Measurements from ENCODE around the gene SLC9A1. TPM values are rescaled to one million over a fixed set of nuclear protein-coding genes. Genes with fewer than 3 reads are reported as not detected.

Gene SLC9A1
- total RNA-seq, 1 experiment from 2014 or later, result 22.5 TPM

GRCh38 chr1:27203946-27204345 is 49.0 kb upstream of the SLC9A1 start (continued):
- TF ChIP-seq E2F1 (CRISPR knock-in tag; IDR thresholded peaks at IDR 0.05) (no peak), CREM (CRISPR knock-in tag; IDR thresholded peaks at IDR 0.05) (no peak), MYBL2 (CRISPR knock-in tag; IDR thresholded peaks at IDR 0.05) (no peak), NR3C1 (CRISPR knock-in tag; conservative IDR thresholded peaks at IDR 0.05; ENCODE audit: low read depth) (no peak), FOXJ3 (CRISPR knock-in tag; IDR thresholded peaks at IDR 0.05; ENCODE audit: borderline replicate concordance) (no peak), GRHL2 (CRISPR knock-in tag; IDR thresholded peaks at IDR 0.05; ENCODE audit: insufficient replicate concordance, severe bottlenecking) (no peak), ERG (CRISPR knock-in tag; IDR thresholded peaks at IDR 0.05) (no peak), ATF1 (CRISPR knock-in tag; IDR thresholded peaks at IDR 0.05) (no peak), GTF2I (CRISPR knock-in tag; conservative IDR thresholded peaks at IDR 0.05) (no peak), IRF1 (CRISPR knock-in tag; IDR thresholded peaks at IDR 0.05) (no peak), ATF6 (CRISPR knock-in tag; IDR thresholded peaks at IDR 0.05) (no peak), TP53 (CRISPR knock-in tag; IDR thresholded peaks at IDR 0.05) (no peak), MLX (CRISPR knock-in tag; IDR thresholded peaks at IDR 0.05) (no peak)

GRCh38 chr1:27201295-27201694 is 46.4 kb upstream of the SLC9A1 start:
- H3K4me1 Mint-ChIP-seq, result no peaks in the 10 kb centered on the region
- no peak for DNase-seq (ENCODE audit: low spot score)
- peaks cover 8% of the 10 kb centered on the region for H3K27me3 Mint-ChIP-seq (ENCODE audit: low read depth)
- H3K4me3 Mint-ChIP-seq, result no peak overlapping the region
- H3K27ac Mint-ChIP-seq, result no peak overlapping the region
- H3K36me3 Mint-ChIP-seq, result no peaks in the 10 kb centered on the region
- POLR2A ChIA-PET, result interaction anchor here (0.7 kb wide), 1 partner anchor 42 kb away, joined by 8 read pairs; no protein-coding TSS in a partner anchor
- no peak for ATAC-seq
- CTCF ChIA-PET, result interaction anchor here (0.6 to 1.1 kb wide), 3 partner anchors 10 to 99 kb away, joined by 3 to 4 read pairs (median 3); no protein-coding TSS in a partner anchor
- no peaks in the 10 kb centered on the region for H3K9me3 Mint-ChIP-seq
- TF ChIP-seq GTF2I (CRISPR knock-in tag; conservative IDR thresholded peaks at IDR 0.05), result no peak
- TF ChIP-seq TEAD4 (CRISPR knock-in tag; IDR thresholded peaks at IDR 0.05), result no peak
- TF ChIP-seq SOX15 (CRISPR knock-in tag; IDR thresholded peaks at IDR 0.05), result no peak
- no peak for TF ChIP-seq USF1 (CRISPR knock-in tag; IDR thresholded peaks at IDR 0.05)

GRCh38 chr1:27193194-27193593 is 38.3 kb upstream of the SLC9A1 start:
- no peak for ATAC-seq
- no peaks in the 10 kb centered on the region for H3K36me3 Mint-ChIP-seq
- no peak for DNase-seq (ENCODE audit: low spot score)
- H3K4me3 Mint-ChIP-seq, result no peak overlapping the region
- ChIA-PET CTCF (interaction anchor here (0.9 kb wide), 1 partner anchor 39 kb away, joined by 3 read pairs; the partner anchor contains the start of gene SLC9A1), POLR2A (no interaction called here)
- no peak overlapping the region for H3K27ac Mint-ChIP-seq
- no peaks in the 10 kb centered on the region for H3K4me1 Mint-ChIP-seq
- H3K9me3 Mint-ChIP-seq, result no peaks in the 10 kb centered on the region
- H3K27me3 Mint-ChIP-seq (ENCODE audit: low read depth), result peaks cover 2% of the 10 kb centered on the region; the same call in 1 of the 2 replicates
- TF ChIP-seq CDX4 (CRISPR knock-in tag; IDR thresholded peaks at IDR 0.05; ENCODE audit: borderline replicate concordance) (no peak), NFE2L1 (CRISPR knock-in tag; IDR thresholded peaks at IDR 0.05) (no peak), MLX (CRISPR knock-in tag; IDR thresholded peaks at IDR 0.05) (no peak), NFYB (CRISPR knock-in tag; conservative IDR thresholded peaks at IDR 0.05; ENCODE audit: low read depth) (no peak), ATF3 (CRISPR knock-in tag; conservative IDR thresholded peaks at IDR 0.05) (no peak), PREB (CRISPR knock-in tag; IDR thresholded peaks at IDR 0.05; ENCODE audit: borderline replicate concordance) (no peak), EMX1 (CRISPR knock-in tag; IDR thresholded peaks at IDR 0.05) (no peak)
